IPS DF 19.7 (cell line): ENCODE data around the gene HS3ST4.
"Not testable (repeated sequence)": the region's sequence is repeated elsewhere in the genome, so short reads cannot be mapped to it uniquely, and the experiment has no call there.

Source experiments
- DNase-seq: peaks from one replicate; pipeline ENCODE4 v3.0.0-alpha.2; 2013; ENCODE audit warnings: low read depth, low spot score

Gene HS3ST4

DNA sequence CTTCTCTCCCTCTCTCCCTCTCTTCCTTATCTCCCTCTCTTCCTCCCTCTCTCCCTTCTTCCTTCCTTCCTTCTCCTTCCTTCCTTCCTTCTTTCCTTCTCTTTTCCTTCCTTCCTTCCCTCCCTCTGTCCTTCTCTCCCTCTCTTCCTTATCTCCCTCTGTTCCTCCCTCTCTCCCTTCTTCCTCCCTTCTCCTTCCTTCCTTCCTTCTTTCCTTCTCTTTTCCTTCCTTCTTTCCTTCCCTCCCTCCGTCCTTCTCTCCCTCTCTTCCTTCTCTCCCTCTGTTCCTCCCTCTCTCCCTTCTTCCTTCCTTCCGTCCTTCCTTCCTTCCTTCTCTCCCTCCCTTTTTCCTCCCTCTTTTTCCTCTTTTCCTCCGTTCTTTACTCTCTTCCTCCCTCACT lies 38.6 kb downstream of the HS3ST4 start:
- DNase-seq: no peak

GRCh38 chr16:25734430-25735385 lies 42.9 kb downstream of the HS3ST4 start:
- DNase-seq: no peak

- DNase-seq: no peak
Observed at GRCh38 chr16:25735645-25736044, 43.9 kb downstream of the HS3ST4 start.

- DNase-seq: no peak
Observed at GRCh38 chr16:25747160-25747758, 55.5 kb downstream of the HS3ST4 start.

GRCh38 chr16:25748092-25748654 lies 56.4 kb downstream of the HS3ST4 start:
- no peak for DNase-seq

GRCh38 chr16:25750488-25751216 lies 58.9 kb downstream of the HS3ST4 start:
- DNase-seq: no peak

GRCh38 chr16:25751230-25751835 lies 59.6 kb downstream of the HS3ST4 start:
- no peak for DNase-seq

GRCh38 chr16:25764466-25764865 lies 72.7 kb downstream of the HS3ST4 start:
- no peak for DNase-seq

- no peak for DNase-seq
Observed at GRCh38 chr16:25771216-25771615, 79.5 kb downstream of the HS3ST4 start.

GRCh38 chr16:25771812-25772568 lies 80.2 kb downstream of the HS3ST4 start:
- no peak for DNase-seq

DNA sequence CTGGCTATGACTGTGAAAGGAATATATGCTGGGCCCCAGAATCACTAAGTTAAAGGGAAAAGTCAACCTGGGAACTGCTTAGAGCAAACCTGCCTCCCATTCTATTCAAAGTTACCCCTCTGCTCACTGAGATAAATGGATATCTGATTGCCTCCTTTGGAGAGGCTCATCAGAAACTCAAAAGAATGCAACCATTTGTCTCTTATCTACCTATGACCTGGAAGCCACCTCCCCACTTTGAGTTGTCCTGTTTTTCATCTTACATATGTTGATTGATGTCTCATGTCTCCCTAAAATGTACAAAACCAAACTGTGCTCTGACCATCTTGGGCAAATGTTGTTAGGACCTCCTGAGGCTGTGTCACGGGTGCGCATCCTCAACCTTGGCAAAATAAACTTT lies 84.5 kb downstream of the HS3ST4 start:
- DNase-seq: not testable (repeated sequence)

DNA sequence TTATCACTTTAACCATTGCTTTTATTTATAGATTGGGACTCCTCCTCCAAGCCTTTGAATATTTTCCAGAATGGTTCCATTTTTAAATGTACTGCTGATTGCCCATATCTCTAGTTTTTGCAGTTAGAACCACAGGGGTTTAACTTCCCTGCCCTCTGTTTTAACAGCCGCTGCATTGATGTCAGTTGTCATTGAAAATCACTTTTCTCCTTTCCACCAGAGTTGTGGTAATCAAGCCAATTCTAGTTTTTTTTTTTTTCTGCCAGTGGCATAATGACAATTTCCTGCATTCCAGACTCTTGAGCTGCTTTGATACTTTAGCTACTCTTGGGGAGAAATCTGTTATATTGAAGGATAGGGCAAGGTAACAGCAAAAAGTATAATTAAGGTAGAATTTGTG lies 91.5 kb downstream of the HS3ST4 start:
- no peak for DNase-seq

GRCh38 chr16:25785361-25785760 lies 93.6 kb downstream of the HS3ST4 start:
- DNase-seq: no peak

DNA sequence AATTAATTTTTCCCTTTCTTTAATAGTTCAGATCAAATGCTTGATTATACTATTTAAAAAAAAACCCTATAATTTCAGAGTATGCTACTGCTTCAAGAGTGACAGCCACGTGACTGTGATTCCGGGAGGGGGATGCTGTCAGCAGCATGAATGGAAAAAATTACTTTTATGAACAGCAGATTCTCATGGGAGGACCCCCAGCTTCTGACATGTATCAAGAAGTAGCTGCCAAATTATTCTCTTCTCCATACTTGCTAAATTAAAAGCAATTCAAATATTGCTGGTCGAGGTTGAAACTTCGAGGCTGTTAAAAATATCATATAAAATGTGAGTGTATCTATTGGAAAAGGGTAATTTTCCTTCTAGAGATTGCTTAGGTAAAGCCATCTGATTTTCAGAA lies 95.0 kb downstream of the HS3ST4 start:
- no peak for DNase-seq

GRCh38 chr16:25788637-25789036 lies 96.9 kb downstream of the HS3ST4 start:
- DNase-seq: no peak

DNA sequence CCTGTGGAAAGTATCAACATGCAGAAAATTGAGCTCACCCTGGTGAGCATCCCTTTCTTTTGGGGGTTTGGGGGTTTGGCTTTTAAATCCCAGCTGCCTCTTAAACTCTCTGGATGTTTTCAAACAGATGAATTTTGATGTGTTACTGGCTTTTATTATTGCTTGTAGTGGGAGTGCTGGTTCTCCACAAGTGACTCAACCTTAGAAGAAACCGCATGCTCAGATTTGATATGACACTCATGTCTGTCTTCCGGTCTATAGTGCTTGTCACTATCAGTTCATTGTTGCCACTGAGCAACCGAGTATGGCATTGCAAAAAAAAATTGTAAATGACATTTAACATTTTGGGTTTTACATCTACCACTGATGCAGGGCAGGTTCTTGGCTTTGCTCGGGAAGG lies 104.5 kb downstream of the HS3ST4 start:
- no peak for DNase-seq

GRCh38 chr16:25798065-25798464 lies 106.3 kb downstream of the HS3ST4 start:
- DNase-seq: no peak

- DNase-seq: no peak
Observed at GRCh38 chr16:25799816-25800215, 108.1 kb downstream of the HS3ST4 start.

DNA sequence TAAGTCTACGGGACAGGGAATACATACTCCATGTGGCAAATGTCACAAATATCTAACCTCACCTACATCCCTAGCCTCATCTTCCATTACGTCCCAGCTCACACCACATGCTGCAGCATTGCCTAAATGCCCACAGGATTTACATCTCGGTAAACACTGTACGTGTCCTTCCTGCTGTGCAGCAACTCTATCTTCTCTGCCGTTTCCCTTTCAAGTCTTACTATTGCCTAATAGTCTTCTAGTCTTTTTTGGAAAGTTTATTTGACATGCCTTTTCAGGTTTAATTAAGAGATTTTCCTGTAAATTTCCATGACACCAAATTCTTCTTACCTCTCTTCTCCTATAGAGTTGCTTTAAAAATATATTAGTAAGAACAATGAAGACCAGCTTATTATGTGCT lies 120.5 kb downstream of the HS3ST4 start:
- no peak for DNase-seq

- DNase-seq: no peak
Observed at GRCh38 chr16:25817295-25817694, 125.5 kb downstream of the HS3ST4 start.

GRCh38 chr16:25817876-25818275 lies 126.1 kb downstream of the HS3ST4 start:
- no peak for DNase-seq
